Measurements from ENCODE around the gene GSTM1. TPM values are rescaled to one million over a fixed set of nuclear protein-coding genes. Genes with fewer than 3 reads are reported as not detected.
A peak's percentile ranks its signal among the peaks of the same experiment; 100 is the strongest.
"Not testable (repeated sequence)": the region's sequence is repeated elsewhere in the genome, so short reads cannot be mapped to it uniquely, and the experiment has no call there.

The GSTM1 gene
- total and polyA plus RNA-seq, 10 donors: 0.47 to 98.6 (median 65.0) TPM; not detected in 3

GRCh38 chr1:109667452-109668122 lies 20.0 kb upstream of the GSTM1 start, which contains the start of gene GSTM2:
Gene GSTM2, plus strand, starts transcription at chr1:109668057. Its CDS starts 59 bp downstream, at chr1:109668116.
- Histone ChIP-seq H3K4me3 (peak within 1 kb of the TSS; percentile 31 to 77 (median 46)), H3K27me3 (replicated peaks in 1 of 7) (no peaks in the 10 kb centered on the region), H3K9me3 (no peaks in the 10 kb centered on the region), H3K27ac (peak within 1 kb of the TSS in 2 of 8 donors; percentile 37 to 59), H3K36me3 (peaks cover 0 to 15% (median under 1%) of the 10 kb centered on the region in 6 donors), H3K4me1 (peaks cover 0 to 21% (median 14%) of the 10 kb centered on the region in 6 donors)
- WGBS, 5 donors: 14 to 18% (median 16%) methylated on average over 22 of the region's 22 CpGs
- TF ChIP-seq POLR2AphosphoS5 (IDR thresholded peaks at IDR 0.05): peak; percentile 41 to 75 (median 69)
- no peak for TF ChIP-seq POLR2A (IDR thresholded peaks at IDR 0.05)
- intact Hi-C loops (cut with DNase I; ENCODE audit: low total_unique reads): no loop called here
- peak; percentile 95 for DNase-seq

- 10 to 19% (median 14%) methylated on average over 13 to 26 of the region's 26 CpGs for WGBS, 5 donors
Observed at GRCh38 chr1:109668123-109668775, 19.4 kb upstream of the GSTM1 start.

GRCh38 chr1:109669246-109669948 lies 18.2 kb upstream of the GSTM1 start:
- whole genome bisulfite sequencing, 5 donors: 82 to 90% (median 84%) methylated on average over 21 to 22 of the region's 22 CpGs
- Histone ChIP-seq H3K27ac (peak overlapping the region in 1 of 8 donors; percentile 63), H3K4me3 (peak overlapping the region in 1 of 8 donors; percentile 25), H3K9me3 (no peaks in the 10 kb centered on the region), H3K27me3 (replicated peaks in 1 of 7) (no peaks in the 10 kb centered on the region), H3K36me3 (peaks cover 0 to 20% (median 2%) of the 10 kb centered on the region in 6 donors), H3K4me1 (peaks cover 0 to 21% (median 14%) of the 10 kb centered on the region in 6 donors)
- no peak for TF ChIP-seq POLR2A (IDR thresholded peaks at IDR 0.05)
- no peak for TF ChIP-seq POLR2AphosphoS5 (IDR thresholded peaks at IDR 0.05)
- no peak for TF ChIP-seq CTCF (IDR thresholded peaks at IDR 0.05 in 8 of 11, conservative IDR thresholded peaks at IDR 0.05 in 3 of 11)
- DNase-seq: no peak
- intact Hi-C loops (cut with DNase I; ENCODE audit: low total_unique reads): no loop called here

More at GRCh38 chr1:109668123-109668775, 19.4 kb upstream of the GSTM1 start:
- Histone ChIP-seq H3K4me3 (peak overlapping the region; percentile 31 to 77 (median 46)), H3K27ac (peak overlapping the region in 2 of 8 donors; percentile 37 to 59), H3K4me1 (peaks cover 0 to 21% (median 14%) of the 10 kb centered on the region in 6 donors), H3K36me3 (peaks cover 0 to 18% (median 2%) of the 10 kb centered on the region in 6 donors), H3K27me3 (replicated peaks in 1 of 7) (no peaks in the 10 kb centered on the region), H3K9me3 (no peaks in the 10 kb centered on the region)
- no peak for DNase-seq
- intact Hi-C loops (cut with DNase I; ENCODE audit: low total_unique reads): no loop called here
- TF ChIP-seq CTCF (IDR thresholded peaks at IDR 0.05 in 8 of 11, conservative IDR thresholded peaks at IDR 0.05 in 3 of 11) (no peak), POLR2AphosphoS5 (IDR thresholded peaks at IDR 0.05) (no peak), POLR2A (IDR thresholded peaks at IDR 0.05) (no peak)

GRCh38 chr1:109669949-109670302 lies 17.7 kb upstream of the GSTM1 start:
- DNase-seq; H3K27me3 ChIP-seq (replicated peaks in 1 of 7); H3K9me3 ChIP-seq; intact Hi-C loops (cut with DNase I; ENCODE audit: low total_unique reads): not testable (repeated sequence)
- peaks cover 0 to 21% (median 14%) of the 10 kb centered on the region in 6 donors for H3K4me1 ChIP-seq
- peak overlapping the region in 1 of 8 donors; percentile 25 for H3K4me3 ChIP-seq
- 89 to 96% (median 89%) methylated on average over 3 to 5 of the region's 5 CpGs for WGBS, 5 donors
- peaks cover 0 to 19% (median 2%) of the 10 kb centered on the region in 6 donors for H3K36me3 ChIP-seq
- peak overlapping the region in 1 of 8 donors; percentile 63 for H3K27ac ChIP-seq
